ENCODE data around the gene ADAT1. TPM values are rescaled to one million over a fixed set of nuclear protein-coding genes. Genes with fewer than 3 reads are reported as not detected.

Gene ADAT1
- total and polyA plus RNA-seq, 2 of the 13 experiments (the other 11 are each of a cell fraction or from before 2014, with no cell fraction given): 18.4 to 40.8 TPM

DNA sequence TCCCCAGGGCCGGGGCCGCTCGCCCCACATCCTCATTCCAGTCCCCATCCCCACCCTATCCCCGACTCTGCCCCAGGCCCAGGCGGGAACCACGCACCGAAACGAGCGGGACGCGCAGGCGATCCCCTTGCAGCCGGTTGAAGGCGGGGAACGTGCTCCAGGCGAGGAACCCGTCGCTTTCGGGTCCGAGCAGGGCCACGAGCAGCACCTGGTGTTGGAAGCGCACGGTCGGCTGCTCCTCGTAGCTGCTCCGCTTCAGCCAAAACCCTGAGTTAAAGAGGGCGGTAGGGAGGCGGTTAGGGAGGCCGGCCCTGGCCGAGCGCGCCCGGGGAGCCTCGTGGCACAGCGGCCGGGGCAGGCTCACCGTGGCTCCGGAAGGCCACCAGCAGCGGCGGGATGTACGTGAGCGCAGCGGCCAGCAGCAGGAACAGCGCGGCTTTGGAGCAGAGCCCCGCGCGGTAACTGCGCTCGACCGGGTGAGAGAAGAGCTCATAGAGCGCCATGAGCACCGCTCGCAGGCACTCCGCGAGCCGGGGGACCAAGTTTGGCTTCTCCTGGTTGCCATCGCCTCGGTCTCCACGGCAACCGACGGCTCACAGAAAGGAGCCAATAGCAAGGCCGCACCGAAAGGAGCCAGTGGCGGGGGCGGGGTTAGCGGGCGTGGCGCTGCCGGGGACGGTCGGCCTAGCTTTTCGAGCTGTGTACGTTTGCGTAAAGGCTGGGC, 67.2 kb downstream of the ADAT1 start, which contains the start of gene TMEM231 (continued):
- TF ChIP-seq RBM22 (optimal IDR thresholded peaks at IDR 0.05; ENCODE audit: low read length) (peak; percentile 98), ZNF607 (CRISPR knock-in tag; IDR thresholded peaks at IDR 0.05; ENCODE audit: borderline replicate concordance) (peak; percentile 95), HOXD1 (CRISPR knock-in tag; IDR thresholded peaks at IDR 0.05) (no peak), THAP11 (CRISPR knock-in tag; IDR thresholded peaks at IDR 0.05) (peak; percentile 78), ZNF577 (CRISPR knock-in tag; IDR thresholded peaks at IDR 0.05; ENCODE audit: borderline replicate concordance, low read depth) (0 out of 2 replicates have a peak, but pooled peaks have one; percentile 83), ZNF564 (CRISPR knock-in tag; IDR thresholded peaks at IDR 0.05) (peak; percentile 82; the same call in 1 of the 2 replicates), YY1 (IDR thresholded peaks at IDR 0.05; ENCODE audit: insufficient read depth, insufficient replicate concordance, low read depth, low read length) (peak; percentile 59), KMT2B (CRISPR knock-in tag; IDR thresholded peaks at IDR 0.05) (peak; percentile 38; the same call in 1 of the 2 replicates), CBX2 (IDR thresholded peaks at IDR 0.05; ENCODE audit: low read depth, low read length) (no peak), CBX2 (CRISPR knock-in tag; IDR thresholded peaks at IDR 0.05; ENCODE audit: low read depth) (peak; percentile 63; the same call in 1 of the 2 replicates), ZBTB21 (CRISPR knock-in tag; IDR thresholded peaks at IDR 0.05) (no peak), ZNF274 (CRISPR knock-in tag; IDR thresholded peaks at IDR 0.05) (peak; percentile 85; the same call in 1 of the 2 replicates), SRY (CRISPR knock-in tag; IDR thresholded peaks at IDR 0.05) (peak; percentile 76; the same call in 1 of the 2 replicates), ZNF772 (CRISPR knock-in tag; IDR thresholded peaks at IDR 0.05) (peak; percentile 79), MBNL3 (CRISPR knock-in tag; conservative IDR thresholded peaks at IDR 0.05) (no peak), KAT7 (CRISPR knock-in tag; IDR thresholded peaks at IDR 0.05; ENCODE audit: borderline replicate concordance) (peak; percentile 47; the same call in 1 of the 2 replicates), RFXAP (CRISPR knock-in tag; IDR thresholded peaks at IDR 0.05; ENCODE audit: borderline replicate concordance) (peak; percentile 98), ZMYM2 (CRISPR knock-in tag; IDR thresholded peaks at IDR 0.05) (no peak), SOX13 (IDR thresholded peaks at IDR 0.05) (no peak), SOX13 (CRISPR knock-in tag; conservative IDR thresholded peaks at IDR 0.05 in 1 of 2, IDR thresholded peaks at IDR 0.05 in 1 of 2) (no peak; a peak in 1 of 4 replicates), ISX (CRISPR knock-in tag; conservative IDR thresholded peaks at IDR 0.05) (no peak)
- TF ChIP-seq, protein P1, sequence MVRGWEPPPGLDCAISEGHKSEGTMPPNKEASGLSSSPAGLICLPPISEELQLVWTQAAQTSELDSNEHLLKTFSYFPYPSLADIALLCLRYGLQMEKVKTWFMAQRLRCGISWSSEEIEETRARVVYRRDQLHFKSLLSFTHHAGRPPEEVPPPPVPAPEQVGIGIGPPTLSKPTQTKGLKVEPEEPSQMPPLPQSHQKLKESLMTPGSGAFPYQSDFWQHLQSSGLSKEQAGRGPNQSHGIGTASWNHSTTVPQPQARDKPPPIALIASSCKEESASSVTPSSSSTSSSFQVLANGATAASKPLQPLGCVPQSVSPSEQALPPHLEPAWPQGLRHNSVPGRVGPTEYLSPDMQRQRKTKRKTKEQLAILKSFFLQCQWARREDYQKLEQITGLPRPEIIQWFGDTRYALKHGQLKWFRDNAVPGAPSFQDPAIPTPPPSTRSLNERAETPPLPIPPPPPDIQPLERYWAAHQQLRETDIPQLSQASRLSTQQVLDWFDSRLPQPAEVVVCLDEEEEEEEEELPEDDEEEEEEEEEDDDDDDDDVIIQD (CRISPR knock-in tag; IDR thresholded peaks at IDR 0.05; ENCODE audit: low read depth): 0 out of 2 replicates have a peak, but pooled peaks have one; percentile 45
- TF ChIP-seq, protein P2, sequence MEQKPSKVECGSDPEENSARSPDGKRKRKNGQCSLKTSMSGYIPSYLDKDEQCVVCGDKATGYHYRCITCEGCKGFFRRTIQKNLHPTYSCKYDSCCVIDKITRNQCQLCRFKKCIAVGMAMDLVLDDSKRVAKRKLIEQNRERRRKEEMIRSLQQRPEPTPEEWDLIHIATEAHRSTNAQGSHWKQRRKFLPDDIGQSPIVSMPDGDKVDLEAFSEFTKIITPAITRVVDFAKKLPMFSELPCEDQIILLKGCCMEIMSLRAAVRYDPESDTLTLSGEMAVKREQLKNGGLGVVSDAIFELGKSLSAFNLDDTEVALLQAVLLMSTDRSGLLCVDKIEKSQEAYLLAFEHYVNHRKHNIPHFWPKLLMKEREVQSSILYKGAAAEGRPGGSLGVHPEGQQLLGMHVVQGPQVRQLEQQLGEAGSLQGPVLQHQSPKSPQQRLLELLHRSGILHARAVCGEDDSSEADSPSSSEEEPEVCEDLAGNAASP (CRISPR knock-in tag; IDR thresholded peaks at IDR 0.05; ENCODE audit: borderline replicate concordance): 0 out of 2 replicates have a peak, but pooled peaks have one; percentile 7
- TF ChIP-seq, protein P3, sequence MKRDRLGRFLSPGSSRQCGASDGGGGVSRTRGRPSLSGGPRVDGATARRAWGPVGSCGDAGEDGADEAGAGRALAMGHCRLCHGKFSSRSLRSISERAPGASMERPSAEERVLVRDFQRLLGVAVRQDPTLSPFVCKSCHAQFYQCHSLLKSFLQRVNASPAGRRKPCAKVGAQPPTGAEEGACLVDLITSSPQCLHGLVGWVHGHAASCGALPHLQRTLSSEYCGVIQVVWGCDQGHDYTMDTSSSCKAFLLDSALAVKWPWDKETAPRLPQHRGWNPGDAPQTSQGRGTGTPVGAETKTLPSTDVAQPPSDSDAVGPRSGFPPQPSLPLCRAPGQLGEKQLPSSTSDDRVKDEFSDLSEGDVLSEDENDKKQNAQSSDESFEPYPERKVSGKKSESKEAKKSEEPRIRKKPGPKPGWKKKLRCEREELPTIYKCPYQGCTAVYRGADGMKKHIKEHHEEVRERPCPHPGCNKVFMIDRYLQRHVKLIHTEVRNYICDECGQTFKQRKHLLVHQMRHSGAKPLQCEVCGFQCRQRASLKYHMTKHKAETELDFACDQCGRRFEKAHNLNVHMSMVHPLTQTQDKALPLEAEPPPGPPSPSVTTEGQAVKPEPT (CRISPR knock-in tag; IDR thresholded peaks at IDR 0.05; ENCODE audit: low read depth): peak; percentile 96
- TF ChIP-seq, protein P4, sequence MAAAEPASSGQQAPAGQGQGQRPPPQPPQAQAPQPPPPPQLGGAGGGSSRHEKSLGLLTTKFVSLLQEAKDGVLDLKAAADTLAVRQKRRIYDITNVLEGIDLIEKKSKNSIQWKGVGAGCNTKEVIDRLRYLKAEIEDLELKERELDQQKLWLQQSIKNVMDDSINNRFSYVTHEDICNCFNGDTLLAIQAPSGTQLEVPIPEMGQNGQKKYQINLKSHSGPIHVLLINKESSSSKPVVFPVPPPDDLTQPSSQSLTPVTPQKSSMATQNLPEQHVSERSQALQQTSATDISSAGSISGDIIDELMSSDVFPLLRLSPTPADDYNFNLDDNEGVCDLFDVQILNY (CRISPR knock-in tag; conservative IDR thresholded peaks at IDR 0.05): peak; percentile 67; the same call in 1 of the 2 replicates
